ENCODE data around the gene CDS2.
"Not testable (repeated sequence)": the region's sequence is repeated elsewhere in the genome, so short reads cannot be mapped to it uniquely, and the experiment has no call there.

Gene CDS2

GRCh38 chr20:5126512-5127203 lies at the start of gene CDS2:
Gene CDS2, plus strand, starts transcription at chr20:5127008. Its CDS starts 85 bp downstream, at chr20:5127093.
- peak; percentile 99 for DNase-seq

GRCh38 chr20:5077761-5078387 lies 48.9 kb upstream of the CDS2 start:
- no peak for DNase-seq

GRCh38 chr20:5078399-5078958 lies 48.3 kb upstream of the CDS2 start:
- peak; percentile 98 for DNase-seq

- DNase-seq = peak; percentile 96
These were observed 46.4 kb upstream of the CDS2 start for GRCh38 chr20:5080384-5080877.

- peak; percentile 49 for DNase-seq
These were observed 41.4 kb upstream of the CDS2 start for GRCh38 chr20:5085380-5085779.

- no peak for DNase-seq
These were observed 38.1 kb upstream of the CDS2 start for GRCh38 chr20:5088688-5089087.

GRCh38 chr20:5090191-5090590 lies 36.6 kb upstream of the CDS2 start:
- no peak for DNase-seq

GRCh38 chr20:5091902-5092301 lies 34.9 kb upstream of the CDS2 start:
- DNase-seq = no peak

GRCh38 chr20:5092765-5093339 lies 34.0 kb upstream of the CDS2 start:
- DNase-seq = no peak

- no peak for DNase-seq
These were observed 31.4 kb upstream of the CDS2 start for GRCh38 chr20:5095454-5095853.

GRCh38 chr20:5095931-5096330 lies 30.9 kb upstream of the CDS2 start:
- no peak for DNase-seq

- no peak for DNase-seq
These were observed 30.3 kb upstream of the CDS2 start for GRCh38 chr20:5096463-5096862.

- DNase-seq = not testable (repeated sequence)
These were observed 27.8 kb upstream of the CDS2 start for GRCh38 chr20:5099009-5099408.

GRCh38 chr20:5099909-5100308 lies 26.9 kb upstream of the CDS2 start:
- not testable (repeated sequence) for DNase-seq

GRCh38 chr20:5100684-5101347 lies 26.0 kb upstream of the CDS2 start:
- DNase-seq = peak; percentile 75

GRCh38 chr20:5104479-5104878 lies 22.3 kb upstream of the CDS2 start:
- DNase-seq = no peak

- DNase-seq = no peak
These were observed 17.5 kb upstream of the CDS2 start for GRCh38 chr20:5109276-5109675.

GRCh38 chr20:5113615-5113986 lies 13.2 kb upstream of the CDS2 start:
- DNase-seq = no peak

GRCh38 chr20:5114403-5114802 lies 12.4 kb upstream of the CDS2 start:
- DNase-seq = no peak

GRCh38 chr20:5116875-5117274 lies 9.9 kb upstream of the CDS2 start:
- no peak for DNase-seq

- peak; percentile 48 for DNase-seq
These were observed 8.3 kb upstream of the CDS2 start for GRCh38 chr20:5118220-5119142.

- DNase-seq = no peak
These were observed 7.7 kb upstream of the CDS2 start for GRCh38 chr20:5119143-5119434.

All from OCI-M1 (cell line).